HepG2 (cell line): ENCODE data around the gene CNR2. TPM values are rescaled to one million over a fixed set of nuclear protein-coding genes. Genes with fewer than 3 reads are reported as not detected.

ENCODE experiments used
- BRD4 ChIP-seq: sonication (generic); formaldehyde crosslinking; IDR thresholded peaks from 2 replicates; pipeline ENCODE4 v1.4.0; 2020; ENCODE audit warnings: missing genetic modification reagents
- CHD2 ChIP-seq: IDR thresholded peaks from 2 replicates; pipeline ENCODE4 v1.6.1; 2011; ENCODE audit warnings: low read depth, low read length, improper control_type of control experiment
- DMAP1 ChIP-seq: IDR thresholded peaks from 2 replicates; pipeline ENCODE4 v1.6.1; 2016
- DPF2 ChIP-seq: sonication (generic); formaldehyde crosslinking; IDR thresholded peaks from 2 replicates; pipeline ENCODE4 v1.4.0; 2020; ENCODE audit warnings: mild to moderate bottlenecking, low read depth, missing genetic modification reagents, borderline replicate concordance
- FOXA3 ChIP-seq: IDR thresholded peaks from 2 replicates; pipeline ENCODE4 v1.6.1; 2016; ENCODE audit warnings: missing genetic modification reagents, missing compliant biosample characterization
- HNRNPLL ChIP-seq: fragments of 200-400 bp; formaldehyde crosslinking; IDR thresholded peaks from 2 replicates; pipeline ENCODE4 v1.6.1; 2017; ENCODE audit warnings: mild to moderate bottlenecking, low read depth, low read length; ENCODE audit not compliant: poor library complexity, severe bottlenecking
- MIXL1 ChIP-seq: IDR thresholded peaks from 2 replicates; pipeline ENCODE4 v1.6.1; 2016
- MYC ChIP-seq: sonication (generic); formaldehyde crosslinking; IDR thresholded peaks from 2 replicates; pipeline ENCODE4 v1.9.0; 2021; ENCODE audit warnings: missing genetic modification reagents, borderline replicate concordance
- POLR2AphosphoS2 ChIP-seq: IDR thresholded peaks from 2 replicates; pipeline ENCODE4 v1.6.1; 2011; ENCODE audit warnings: low read depth, low read length, improper control_type of control experiment
- RNF2 ChIP-seq: fragments of 450-650 bp; conservative IDR thresholded peaks from 2 replicates; pipeline ENCODE4 v1.6.1; 2016; ENCODE audit warnings: low read depth
- TP53 ChIP-seq: sonication (generic); formaldehyde crosslinking; conservative IDR thresholded peaks from 2 replicates; pipeline ENCODE4 v1.4.0; 2020; ENCODE audit warnings: missing genetic modification reagents
- ZC3H4 ChIP-seq: sonication (generic); formaldehyde crosslinking; IDR thresholded peaks from 2 replicates; pipeline ENCODE4 v1.4.0; 2020; ENCODE audit warnings: missing genetic modification reagents, borderline replicate concordance
- ZIK1 ChIP-seq: sonication (generic); formaldehyde crosslinking; IDR thresholded peaks from 2 replicates; pipeline ENCODE4 v1.5.0; 2020; ENCODE audit warnings: mild to moderate bottlenecking, low read depth, missing genetic modification reagents, borderline replicate concordance
- ZNF10 ChIP-seq: sonication (generic); formaldehyde crosslinking; IDR thresholded peaks from 2 replicates; pipeline ENCODE4 v1.4.0; 2020; ENCODE audit warnings: mild to moderate bottlenecking, low read depth, missing genetic modification reagents, borderline replicate concordance
- ZNF12 ChIP-seq: sonication (generic); formaldehyde crosslinking; IDR thresholded peaks from 2 replicates; pipeline ENCODE4 v1.5.0; 2020; ENCODE audit warnings: missing genetic modification reagents
- ZNF263 ChIP-seq: sonication (generic); formaldehyde crosslinking; IDR thresholded peaks from 2 replicates; pipeline ENCODE4 v1.4.0; 2020; ENCODE audit warnings: missing genetic modification reagents
- ZNF367 ChIP-seq: sonication (generic); formaldehyde crosslinking; IDR thresholded peaks from 2 replicates; pipeline ENCODE4 v1.4.0; 2020; ENCODE audit warnings: missing genetic modification reagents, borderline replicate concordance
- ZNF432 ChIP-seq: sonication (generic); formaldehyde crosslinking; IDR thresholded peaks from 2 replicates; pipeline ENCODE4 v1.5.0; 2020; ENCODE audit warnings: missing genetic modification reagents, mild to moderate bottlenecking, borderline replicate concordance
- ZNF557 ChIP-seq: sonication (generic); formaldehyde crosslinking; IDR thresholded peaks from 2 replicates; pipeline ENCODE4 v1.4.0; 2020; ENCODE audit warnings: missing genetic modification reagents
- ZNF772 ChIP-seq: sonication (generic); formaldehyde crosslinking; IDR thresholded peaks from 2 replicates; pipeline ENCODE4 v1.5.0; 2020; ENCODE audit warnings: mild to moderate bottlenecking, missing genetic modification reagents
- ZNF782 ChIP-seq: sonication (generic); formaldehyde crosslinking; IDR thresholded peaks from 2 replicates; pipeline ENCODE4 v1.4.0; 2020; ENCODE audit warnings: missing genetic modification reagents, mild to moderate bottlenecking, borderline replicate concordance
- ZNF816 ChIP-seq: sonication (generic); formaldehyde crosslinking; IDR thresholded peaks from 2 replicates; pipeline ENCODE4 v1.8.0; 2022; ENCODE audit warnings: missing genetic modification reagents, mild to moderate bottlenecking, borderline replicate concordance
- ZSCAN22 ChIP-seq: sonication (generic); formaldehyde crosslinking; IDR thresholded peaks from 2 replicates; pipeline ENCODE4 v1.4.0; 2020; ENCODE audit warnings: mild to moderate bottlenecking, missing genetic modification reagents
- polyA plus RNA-seq, 8 experiments: library from polyadenylated mRNA; depleted of rRNA in 3 of 8; stranded (reverse) in 7 of 8; unstranded in 1 of 8; fragments of >200 nt; fragmentation: Illumina TruSeq in 4 of 8; extraction: Trizol in 4 of 8; gene quantifications; 2 replicates each; pipeline versions ENCODE4 v1.2.1 to v1.2.3, GENCODE V29; 2011 to 2016; ENCODE audit warnings: low read depth in 4 of 8, missing spikeins in 1 of 8, mixed read lengths in 1 of 8; ENCODE audit not compliant: insufficient read depth in 1 of 8
- total RNA-seq, 5 experiments: library from RNA; depleted of rRNA; stranded (reverse); fragments of >200 nt; fragmentation: Illumina TruSeq; extraction: Trizol; gene quantifications; 2 replicates each; pipeline ENCODE4 v1.2.3, GENCODE V29; 2016; ENCODE audit warnings: low read depth in 1 of 5
- TF ChIP-seq, protein P1 (sequence below): sonication (generic); formaldehyde crosslinking; IDR thresholded peaks from 2 replicates; pipeline ENCODE4 v1.9.0; 2022; ENCODE audit warnings: missing genetic modification reagents, mild to moderate bottlenecking, borderline replicate concordance
- TF ChIP-seq, protein P2 (sequence below), 2 experiments: sonication (generic) in 1 of 2; formaldehyde crosslinking in 1 of 2; IDR thresholded peaks; 2 replicates each; pipeline versions ENCODE4 v1.5.1 to v1.6.1; 2011 to 2020; ENCODE audit warnings: borderline replicate concordance in 1 of 2, low read depth in 1 of 2, low read length in 1 of 2, mild to moderate bottlenecking in 1 of 2, missing genetic modification reagents in 1 of 2, moderate library complexity in 1 of 2
- TF ChIP-seq, protein P3 (sequence below): IDR thresholded peaks from 2 replicates; pipeline ENCODE4 v1.6.1; 2018; ENCODE audit warnings: missing genetic modification reagents, mild to moderate bottlenecking, missing compliant biosample characterization

Gene CNR2
- total and polyA plus RNA-seq, 2 of the 13 experiments (the other 11 are each of a cell fraction or from before 2014, with no cell fraction given) = not detected

DNA sequence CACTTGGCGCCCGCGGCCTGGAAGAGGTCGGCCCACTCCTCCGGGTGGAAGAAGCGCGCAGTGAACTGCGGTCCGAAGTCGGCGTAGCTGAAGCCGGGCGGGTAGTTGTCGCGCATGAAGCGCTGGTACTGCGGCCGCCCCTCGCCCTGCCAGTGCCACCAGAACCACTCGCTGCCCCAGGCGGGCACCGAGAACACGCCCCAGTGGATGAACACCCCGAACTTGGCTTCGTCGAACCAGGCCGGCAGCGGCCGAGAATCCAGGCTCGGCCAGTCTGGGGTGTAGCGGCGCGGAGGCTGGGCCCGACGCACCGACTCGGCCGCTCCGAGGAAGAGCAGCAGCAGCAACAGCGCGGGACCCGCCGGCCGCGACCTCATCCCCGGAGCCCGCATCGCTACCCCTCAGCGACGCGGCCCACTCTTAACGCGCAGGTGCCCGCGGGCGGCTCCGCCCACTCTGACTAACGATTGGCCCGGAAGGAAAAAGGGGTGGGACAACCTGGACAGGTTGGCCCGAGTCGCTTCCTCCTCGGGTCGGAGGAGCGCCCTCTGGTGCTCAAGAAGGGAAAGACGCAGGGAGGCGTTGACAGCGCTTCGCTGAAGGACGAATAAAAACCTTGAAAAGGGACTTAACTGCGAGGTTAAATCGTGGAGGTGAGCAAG is 45.1 kb downstream of the CNR2 start, which contains the start of gene FUCA1 (continued):
- TF ChIP-seq DPF2 (CRISPR knock-in tag) (no peak), POLR2AphosphoS2 (no peak), ZNF816 (peak; percentile 57; the same call in 1 of the 2 replicates), ZNF782 (peak; percentile 13; the same call in 1 of the 2 replicates), ZNF367 (CRISPR knock-in tag) (no peak), ZNF432 (CRISPR knock-in tag) (no peak), ZNF263 (CRISPR knock-in tag) (peak; percentile 9; the same call in 1 of the 2 replicates), ZNF772 (CRISPR knock-in tag) (peak; percentile 66; the same call in 1 of the 2 replicates), FOXA3 (CRISPR knock-in tag) (no peak; the same call in 1 of the 2 replicates), BRD4 (CRISPR knock-in tag) (0 out of 2 replicates have a peak, but pooled peaks have one; percentile 60), ZC3H4 (CRISPR knock-in tag) (no peak), ZNF10 (CRISPR knock-in tag) (no peak), RNF2 (peak; percentile 69; the same call in 1 of the 2 replicates), ZSCAN22 (CRISPR knock-in tag) (no peak), ZNF557 (no peak; the same call in 1 of the 2 replicates), DMAP1 (CRISPR knock-in tag) (peak; percentile 17; the same call in 1 of the 2 replicates), MYC (CRISPR knock-in tag) (peak; percentile 60; the same call in 1 of the 2 replicates), CHD2 (no peak), ZNF12 (CRISPR knock-in tag) (0 out of 2 replicates have a peak, but pooled peaks have one; percentile 9), ZIK1 (no peak; the same call in 1 of the 2 replicates), HNRNPLL (peak; percentile 94), MIXL1 (0 out of 2 replicates have a peak, but pooled peaks have one; percentile 35), TP53 (CRISPR knock-in tag) (peak; percentile 13; the same call in 1 of the 2 replicates)
- TF ChIP-seq, protein P1, sequence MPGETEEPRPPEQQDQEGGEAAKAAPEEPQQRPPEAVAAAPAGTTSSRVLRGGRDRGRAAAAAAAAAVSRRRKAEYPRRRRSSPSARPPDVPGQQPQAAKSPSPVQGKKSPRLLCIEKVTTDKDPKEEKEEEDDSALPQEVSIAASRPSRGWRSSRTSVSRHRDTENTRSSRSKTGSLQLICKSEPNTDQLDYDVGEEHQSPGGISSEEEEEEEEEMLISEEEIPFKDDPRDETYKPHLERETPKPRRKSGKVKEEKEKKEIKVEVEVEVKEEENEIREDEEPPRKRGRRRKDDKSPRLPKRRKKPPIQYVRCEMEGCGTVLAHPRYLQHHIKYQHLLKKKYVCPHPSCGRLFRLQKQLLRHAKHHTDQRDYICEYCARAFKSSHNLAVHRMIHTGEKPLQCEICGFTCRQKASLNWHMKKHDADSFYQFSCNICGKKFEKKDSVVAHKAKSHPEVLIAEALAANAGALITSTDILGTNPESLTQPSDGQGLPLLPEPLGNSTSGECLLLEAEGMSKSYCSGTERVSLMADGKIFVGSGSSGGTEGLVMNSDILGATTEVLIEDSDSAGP = peak; percentile 92
- TF ChIP-seq, protein P2, sequence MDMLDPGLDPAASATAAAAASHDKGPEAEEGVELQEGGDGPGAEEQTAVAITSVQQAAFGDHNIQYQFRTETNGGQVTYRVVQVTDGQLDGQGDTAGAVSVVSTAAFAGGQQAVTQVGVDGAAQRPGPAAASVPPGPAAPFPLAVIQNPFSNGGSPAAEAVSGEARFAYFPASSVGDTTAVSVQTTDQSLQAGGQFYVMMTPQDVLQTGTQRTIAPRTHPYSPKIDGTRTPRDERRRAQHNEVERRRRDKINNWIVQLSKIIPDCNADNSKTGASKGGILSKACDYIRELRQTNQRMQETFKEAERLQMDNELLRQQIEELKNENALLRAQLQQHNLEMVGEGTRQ (IDR thresholded peaks at IDR 0.05; ENCODE audit: low read depth, low read length) = no peak
- TF ChIP-seq, protein P2 (CRISPR knock-in tag; IDR thresholded peaks at IDR 0.05; ENCODE audit: borderline replicate concordance) = no peak
- TF ChIP-seq, protein P3, sequence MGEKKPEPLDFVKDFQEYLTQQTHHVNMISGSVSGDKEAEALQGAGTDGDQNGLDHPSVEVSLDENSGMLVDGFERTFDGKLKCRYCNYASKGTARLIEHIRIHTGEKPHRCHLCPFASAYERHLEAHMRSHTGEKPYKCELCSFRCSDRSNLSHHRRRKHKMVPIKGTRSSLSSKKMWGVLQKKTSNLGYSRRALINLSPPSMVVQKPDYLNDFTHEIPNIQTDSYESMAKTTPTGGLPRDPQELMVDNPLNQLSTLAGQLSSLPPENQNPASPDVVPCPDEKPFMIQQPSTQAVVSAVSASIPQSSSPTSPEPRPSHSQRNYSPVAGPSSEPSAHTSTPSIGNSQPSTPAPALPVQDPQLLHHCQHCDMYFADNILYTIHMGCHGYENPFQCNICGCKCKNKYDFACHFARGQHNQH (CRISPR knock-in tag) = no peak
